ENCODE data around the gene LRMDA. TPM values are rescaled to one million over a fixed set of nuclear protein-coding genes. Genes with fewer than 3 reads are reported as not detected.

Gene LRMDA
- total RNA-seq, 1 donor: under 0.01 TPM

- DNase-seq (ENCODE audit: low read depth): no peak
- no peak overlapping the region for H3K4me3 ChIP-seq (ENCODE audit: low read depth, low read length)
- TF ChIP-seq, protein P1, sequence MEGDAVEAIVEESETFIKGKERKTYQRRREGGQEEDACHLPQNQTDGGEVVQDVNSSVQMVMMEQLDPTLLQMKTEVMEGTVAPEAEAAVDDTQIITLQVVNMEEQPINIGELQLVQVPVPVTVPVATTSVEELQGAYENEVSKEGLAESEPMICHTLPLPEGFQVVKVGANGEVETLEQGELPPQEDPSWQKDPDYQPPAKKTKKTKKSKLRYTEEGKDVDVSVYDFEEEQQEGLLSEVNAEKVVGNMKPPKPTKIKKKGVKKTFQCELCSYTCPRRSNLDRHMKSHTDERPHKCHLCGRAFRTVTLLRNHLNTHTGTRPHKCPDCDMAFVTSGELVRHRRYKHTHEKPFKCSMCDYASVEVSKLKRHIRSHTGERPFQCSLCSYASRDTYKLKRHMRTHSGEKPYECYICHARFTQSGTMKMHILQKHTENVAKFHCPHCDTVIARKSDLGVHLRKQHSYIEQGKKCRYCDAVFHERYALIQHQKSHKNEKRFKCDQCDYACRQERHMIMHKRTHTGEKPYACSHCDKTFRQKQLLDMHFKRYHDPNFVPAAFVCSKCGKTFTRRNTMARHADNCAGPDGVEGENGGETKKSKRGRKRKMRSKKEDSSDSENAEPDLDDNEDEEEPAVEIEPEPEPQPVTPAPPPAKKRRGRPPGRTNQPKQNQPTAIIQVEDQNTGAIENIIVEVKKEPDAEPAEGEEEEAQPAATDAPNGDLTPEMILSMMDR (IDR thresholded peaks at IDR 0.05; ENCODE audit: insufficient read depth, low read depth, low read length): no peak
Measured at GRCh38 chr10:76108563-76109359, 677.3 kb downstream of the LRMDA start.

DNA sequence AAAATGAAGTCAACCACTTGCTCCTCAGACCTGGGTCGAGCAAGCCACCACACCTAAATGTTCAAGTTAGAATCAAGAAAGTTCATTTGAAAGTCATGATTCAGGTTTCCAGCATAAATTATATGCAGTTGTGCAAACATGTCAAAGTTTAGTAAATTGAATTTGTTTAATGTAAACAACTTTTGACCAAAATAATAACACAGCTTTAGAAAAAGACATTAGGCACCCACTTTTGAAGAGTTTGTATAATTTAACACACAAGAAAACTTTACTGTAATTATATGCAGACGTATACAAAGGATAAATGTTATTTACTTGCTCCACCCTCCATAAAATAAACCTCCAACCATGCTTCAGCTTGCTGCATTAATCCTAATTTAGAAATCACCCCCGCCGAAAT is 680.0 kb downstream of the LRMDA start:
- DNase-seq (ENCODE audit: low read depth): peak; percentile 36
- TF ChIP-seq, protein P1 (IDR thresholded peaks at IDR 0.05; ENCODE audit: insufficient read depth, low read depth, low read length): no peak
- H3K4me3 ChIP-seq (ENCODE audit: low read depth, low read length): no peak overlapping the region

GRCh38 chr10:76111986-76112825 is 680.8 kb downstream of the LRMDA start:
- DNase-seq (ENCODE audit: low read depth): peak; percentile 45
- TF ChIP-seq, protein P1 (IDR thresholded peaks at IDR 0.05; ENCODE audit: insufficient read depth, low read depth, low read length): no peak
- no peak overlapping the region for H3K4me3 ChIP-seq (ENCODE audit: low read depth, low read length)

DNA sequence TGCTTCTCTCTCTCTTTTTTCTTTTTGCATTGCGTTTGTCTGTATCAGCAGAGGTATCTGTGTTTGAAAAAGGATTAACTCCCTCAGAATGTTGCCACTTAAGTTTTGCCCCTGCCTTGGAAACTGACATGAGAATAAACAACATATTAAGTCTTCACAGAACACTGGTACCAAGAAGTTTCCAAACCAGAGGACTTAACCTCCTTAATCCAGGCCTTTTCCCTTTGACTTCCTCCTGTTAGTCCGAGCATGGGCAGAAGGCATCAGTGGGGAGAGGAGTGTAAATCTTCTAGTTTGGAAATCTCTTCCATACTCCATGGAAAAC is 681.4 kb downstream of the LRMDA start:
- TF ChIP-seq, protein P1 (IDR thresholded peaks at IDR 0.05; ENCODE audit: insufficient read depth, low read depth, low read length): no peak
- H3K4me3 ChIP-seq (ENCODE audit: low read depth, low read length): no peak overlapping the region
- peak; percentile 94 for DNase-seq (ENCODE audit: low read depth)

- TF ChIP-seq, protein P1 (IDR thresholded peaks at IDR 0.05; ENCODE audit: insufficient read depth, low read depth, low read length): no peak
- DNase-seq (ENCODE audit: low read depth): no peak
- no peak overlapping the region for H3K4me3 ChIP-seq (ENCODE audit: low read depth, low read length)
Measured at GRCh38 chr10:76113952-76114351, 682.5 kb downstream of the LRMDA start.

DNA sequence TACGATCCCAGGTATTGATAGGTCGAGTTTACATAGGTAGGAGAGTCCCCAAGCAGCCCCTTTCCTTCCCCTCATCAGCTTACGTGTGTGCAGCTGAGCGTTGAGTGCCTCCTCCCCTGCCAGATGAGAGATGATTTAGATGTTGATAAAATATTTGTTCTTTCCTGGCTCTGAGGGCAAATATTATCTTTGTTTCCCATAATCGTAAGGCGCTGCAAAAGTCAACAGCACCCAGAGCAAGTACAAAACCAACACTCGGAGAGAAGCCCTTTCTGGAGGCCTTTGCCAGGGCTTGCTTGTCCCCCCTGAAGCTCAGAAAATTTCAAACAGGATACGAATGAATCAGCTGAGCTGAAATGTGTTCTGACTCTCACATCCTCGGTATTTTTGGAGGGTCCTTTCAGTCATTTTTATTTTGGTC is 683.2 kb downstream of the LRMDA start:
- no peak for DNase-seq (ENCODE audit: low read depth)
- H3K4me3 ChIP-seq (ENCODE audit: low read depth, low read length): no peak overlapping the region
- TF ChIP-seq, protein P1 (IDR thresholded peaks at IDR 0.05; ENCODE audit: insufficient read depth, low read depth, low read length): no peak

Measured in fibroblast of villous mesenchyme (primary cell).